Suprapubic skin (tissue), 4 donors: ENCODE measurements around the gene ACP7. TPM values are rescaled to one million over a fixed set of nuclear protein-coding genes. Genes with fewer than 3 reads are reported as not detected.

Experiments
- DNase-seq, 2 donors: peaks; one replicate each; pipeline ENCODE4 v3.0.0-alpha.2; 2019; ENCODE audit warnings: low spot score in 2 of 2
- H3K27ac ChIP-seq: fragments of 200-600 bp; sonication (generic); one replicate; pipeline ENCODE4 v1.5.1; 2019
- H3K27me3 ChIP-seq: fragments of 200-600 bp; sonication (generic); one replicate; pipeline ENCODE4 v1.5.1; 2019
- H3K36me3 ChIP-seq: fragments of 200-600 bp; sonication (generic); one replicate; pipeline ENCODE4 v1.5.1; 2019
- H3K4me1 ChIP-seq: fragments of 200-600 bp; sonication (generic); one replicate; pipeline ENCODE4 v1.5.1; 2019
- H3K4me3 ChIP-seq: fragments of 200-600 bp; sonication (generic); one replicate; pipeline ENCODE4 v1.5.1; 2019; ENCODE audit warnings: mild to moderate bottlenecking
- H3K9me3 ChIP-seq: fragments of 200-600 bp; sonication (generic); one replicate; pipeline ENCODE4 v1.5.1; 2019
- EP300 ChIP-seq: sonication (generic); formaldehyde crosslinking; IDR thresholded peaks from one replicate; pipeline ENCODE4 v1.6.1; 2017; ENCODE audit warnings: antibody characterized with exemption
- POLR2A ChIP-seq, 2 donors: fragments of 450-650 bp; IDR thresholded peaks; one replicate each; pipeline ENCODE4 v1.6.1; 2017; ENCODE audit warnings: antibody characterized with exemption in 2 of 2, mild to moderate bottlenecking in 2 of 2, moderate library complexity in 2 of 2
- POLR2AphosphoS5 ChIP-seq, 3 donors: sonication (generic); formaldehyde crosslinking; IDR thresholded peaks; one replicate each; pipeline ENCODE4 v1.6.1; 2017; ENCODE audit warnings: antibody characterized with exemption in 3 of 3
- WGBS: methylation state at CpG from one replicate; pipeline ENCODE4 v1.1.5; 2018; 5-methylcytosine and 5-hydroxymethylcytosine counted together
- total RNA-seq, 4 donors: library from RNA; depleted of rRNA; stranded (reverse); fragments of >200 nt; gene quantifications; one replicate each; pipeline ENCODE4 v1.1.0, GENCODE V29; 2016
- TF ChIP-seq, protein P1 (sequence below), 2 donors: fragments of 200-600 bp in 1 of 2; fragments of 450-650 bp in 1 of 2; sonication (generic) in 1 of 2; IDR thresholded peaks; one replicate each; pipeline ENCODE4 v1.5.1; 2016 to 2019; ENCODE audit warnings: antibody characterized with exemption in 2 of 2, mild to moderate bottlenecking in 1 of 2, moderate library complexity in 1 of 2

The ACP7 gene
- total RNA-seq, 4 donors from 2014 or later = 15.0 to 24.1 (median 18.0) TPM

DNA sequence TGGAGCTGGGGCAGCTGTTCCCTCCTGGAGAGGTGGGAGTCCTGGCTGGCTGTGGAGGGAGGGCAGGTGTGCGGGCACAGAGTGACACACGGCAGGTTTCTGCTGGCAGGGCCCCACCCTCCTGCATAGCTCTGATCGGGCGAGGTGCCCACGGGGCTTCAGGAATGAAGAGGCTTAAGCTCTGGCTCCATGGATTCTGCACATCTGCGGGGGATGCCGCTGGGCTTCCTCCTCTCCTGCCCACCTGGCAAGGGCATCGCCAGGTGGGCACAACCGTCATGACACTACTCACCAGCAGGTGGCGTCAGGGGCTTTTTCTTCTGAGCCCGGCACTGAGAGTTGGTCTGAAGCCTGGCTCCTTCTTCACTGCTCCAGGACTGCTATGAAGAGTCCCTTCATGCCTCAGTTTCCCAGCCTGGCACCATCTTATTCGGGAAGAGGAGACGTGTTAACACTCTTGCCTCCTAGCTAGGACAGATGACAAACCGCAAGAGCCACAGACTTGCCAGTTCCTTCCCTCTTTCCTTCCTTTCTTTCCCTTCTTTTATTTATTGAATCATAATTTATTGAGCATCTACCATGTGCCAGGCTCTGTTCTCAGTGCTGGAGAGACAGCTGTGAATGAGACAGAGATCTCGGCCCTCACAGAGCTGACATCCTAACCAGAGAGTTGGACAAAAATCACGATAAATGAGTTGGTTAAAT is 26.2 kb downstream of the ACP7 start:
- Histone ChIP-seq H3K27me3 (peaks cover 7% of the 10 kb centered on the region), H3K9me3 (no peaks in the 10 kb centered on the region), H3K36me3 (no peaks in the 10 kb centered on the region), H3K27ac (no peak overlapping the region), H3K4me3 (no peak overlapping the region), H3K4me1 (peaks cover 18% of the 10 kb centered on the region)
- TF ChIP-seq POLR2A (IDR thresholded peaks at IDR 0.05) (no peak), POLR2AphosphoS5 (IDR thresholded peaks at IDR 0.05) (no peak)
- TF ChIP-seq, protein P1, sequence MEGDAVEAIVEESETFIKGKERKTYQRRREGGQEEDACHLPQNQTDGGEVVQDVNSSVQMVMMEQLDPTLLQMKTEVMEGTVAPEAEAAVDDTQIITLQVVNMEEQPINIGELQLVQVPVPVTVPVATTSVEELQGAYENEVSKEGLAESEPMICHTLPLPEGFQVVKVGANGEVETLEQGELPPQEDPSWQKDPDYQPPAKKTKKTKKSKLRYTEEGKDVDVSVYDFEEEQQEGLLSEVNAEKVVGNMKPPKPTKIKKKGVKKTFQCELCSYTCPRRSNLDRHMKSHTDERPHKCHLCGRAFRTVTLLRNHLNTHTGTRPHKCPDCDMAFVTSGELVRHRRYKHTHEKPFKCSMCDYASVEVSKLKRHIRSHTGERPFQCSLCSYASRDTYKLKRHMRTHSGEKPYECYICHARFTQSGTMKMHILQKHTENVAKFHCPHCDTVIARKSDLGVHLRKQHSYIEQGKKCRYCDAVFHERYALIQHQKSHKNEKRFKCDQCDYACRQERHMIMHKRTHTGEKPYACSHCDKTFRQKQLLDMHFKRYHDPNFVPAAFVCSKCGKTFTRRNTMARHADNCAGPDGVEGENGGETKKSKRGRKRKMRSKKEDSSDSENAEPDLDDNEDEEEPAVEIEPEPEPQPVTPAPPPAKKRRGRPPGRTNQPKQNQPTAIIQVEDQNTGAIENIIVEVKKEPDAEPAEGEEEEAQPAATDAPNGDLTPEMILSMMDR (IDR thresholded peaks at IDR 0.05) = peak; percentile 42 to 74
- peak in 1 of 2 donors; percentile 76 for DNase-seq
- WGBS = 23% methylated on average over 9 of the region's 16 CpGs

- no peaks in the 10 kb centered on the region for H3K9me3 ChIP-seq
- peak overlapping the region; percentile 23 for H3K27ac ChIP-seq
- TF ChIP-seq POLR2AphosphoS5 (IDR thresholded peaks at IDR 0.05) (no peak), POLR2A (IDR thresholded peaks at IDR 0.05) (no peak), EP300 (no peak)
- TF ChIP-seq, protein P1 (IDR thresholded peaks at IDR 0.05) = no peak
- H3K27me3 ChIP-seq = peaks cover 7% of the 10 kb centered on the region
- H3K4me1 ChIP-seq = peaks cover 18% of the 10 kb centered on the region
- no peaks in the 10 kb centered on the region for H3K36me3 ChIP-seq
- no peak for DNase-seq
- no peak overlapping the region for H3K4me3 ChIP-seq
- 26% methylated on average over 17 of the region's 18 CpGs for WGBS
Observed at GRCh38 chr19:39111593-39112199, 27.5 kb downstream of the ACP7 start.

- Histone ChIP-seq H3K4me1 (peaks cover 18% of the 10 kb centered on the region), H3K4me3 (no peak overlapping the region), H3K9me3 (no peaks in the 10 kb centered on the region), H3K27ac (peak overlapping the region; percentile 23), H3K27me3 (peaks cover 7% of the 10 kb centered on the region), H3K36me3 (no peaks in the 10 kb centered on the region)
- no peak for TF ChIP-seq POLR2A (IDR thresholded peaks at IDR 0.05)
- TF ChIP-seq POLR2AphosphoS5 (IDR thresholded peaks at IDR 0.05) = no peak
- TF ChIP-seq EP300 = no peak
- TF ChIP-seq, protein P1 (IDR thresholded peaks at IDR 0.05) = no peak
- DNase-seq = no peak
- 68% methylated on average over 15 of the region's 15 CpGs for WGBS
Observed at GRCh38 chr19:39112338-39112890, 28.2 kb downstream of the ACP7 start.

- Histone ChIP-seq H3K4me3 (no peak overlapping the region), H3K27ac (no peak overlapping the region), H3K27me3 (peaks cover 7% of the 10 kb centered on the region), H3K36me3 (no peaks in the 10 kb centered on the region), H3K4me1 (peaks cover 18% of the 10 kb centered on the region), H3K9me3 (no peaks in the 10 kb centered on the region)
- no peak for DNase-seq
- 76% methylated on average over 10 of the region's 10 CpGs for WGBS
- TF ChIP-seq EP300 (no peak), POLR2A (IDR thresholded peaks at IDR 0.05) (no peak), POLR2AphosphoS5 (IDR thresholded peaks at IDR 0.05) (no peak)
- TF ChIP-seq, protein P1 (IDR thresholded peaks at IDR 0.05) = no peak
Observed at GRCh38 chr19:39113199-39113598, 29.0 kb downstream of the ACP7 start.
